Neural cell (in vitro differentiated cells): ENCODE measurements around the gene CYTH3. TPM values are rescaled to one million over a fixed set of nuclear protein-coding genes. Genes with fewer than 3 reads are reported as not detected.

Experiments
- H2AFZ ChIP-seq: fragments of 200-600, 300-800 bp; sonication (generic), shearing (Covaris generic); 2 replicates; pipeline ENCODE4 v1.6.0; 2014; ENCODE audit warnings: low read depth, mild to moderate bottlenecking, antibody characterized with exemption, low read length, moderate library complexity
- H3F3A ChIP-seq: fragments of 200-600 bp; shearing (Covaris generic); 2 replicates; pipeline ENCODE4 v1.6.1; 2016; ENCODE audit warnings: mild to moderate bottlenecking, moderate library complexity, mixed read lengths, antibody characterized with exemption, low read length; ENCODE audit not compliant: insufficient read depth, poor library complexity, severe bottlenecking
- H3K27ac ChIP-seq: fragments of 200-600, 300-800 bp; sonication (generic), shearing (Covaris generic); 2 replicates; pipeline ENCODE4 v1.5.1; 2014; ENCODE audit warnings: mild to moderate bottlenecking, low read length, moderate library complexity
- H3K27me3 ChIP-seq: fragments of 300-800, 200-600 bp; sonication (generic), shearing (Covaris generic); 2 replicates; pipeline ENCODE4 v1.6.0; 2014; ENCODE audit warnings: mild to moderate bottlenecking, low read depth, low read length, moderate library complexity; ENCODE audit not compliant: insufficient read depth
- H3K36me3 ChIP-seq: fragments of 300-800, 200-600 bp; sonication (generic), shearing (Covaris generic); 2 replicates; pipeline ENCODE4 v1.5.1; 2014; ENCODE audit warnings: mild to moderate bottlenecking, antibody characterized with exemption, low read length, moderate library complexity; ENCODE audit not compliant: insufficient read depth
- H3K4me2 ChIP-seq: fragments of 300-800, 200-600 bp; sonication (generic), shearing (Covaris generic); 2 replicates; pipeline ENCODE4 v1.6.0; 2014; ENCODE audit warnings: mild to moderate bottlenecking, low read length
- H3K4me3 ChIP-seq: fragments of 300-800, 200-600 bp; sonication (generic), shearing (Covaris generic); 2 replicates; pipeline ENCODE4 v1.5.1; 2014; ENCODE audit warnings: mild to moderate bottlenecking, low read length, moderate library complexity
- H3K79me2 ChIP-seq: fragments of 200-600 bp; shearing (Covaris generic); replicated peaks from 2 replicates; pipeline ENCODE4 v1.6.0; 2014; ENCODE audit warnings: mild to moderate bottlenecking, low read length, moderate library complexity; ENCODE audit not compliant: insufficient read depth
- H3K9ac ChIP-seq: fragments of 300-800, 200-600 bp; sonication (generic), shearing (Covaris generic); 2 replicates; pipeline ENCODE4 v1.6.1; 2016; ENCODE audit warnings: mild to moderate bottlenecking, low read length, mixed read lengths
- H3K9me2 ChIP-seq: fragments of 200-600 bp; shearing (Covaris generic); 2 replicates; pipeline ENCODE4 v1.6.1; 2016; ENCODE audit warnings: mild to moderate bottlenecking, low read length, mixed read lengths; ENCODE audit not compliant: insufficient read depth
- H3K9me3 ChIP-seq: fragments of 200-600, 300-800 bp; sonication (generic), shearing (Covaris generic); 2 replicates; pipeline ENCODE4 v1.6.1; 2016; ENCODE audit warnings: mild to moderate bottlenecking, mixed run types, low read length, moderate library complexity, mixed read lengths
- H4K20me1 ChIP-seq: fragments of 200-600 bp; shearing (Covaris generic); 2 replicates; pipeline ENCODE4 v1.6.1; 2016; ENCODE audit warnings: mild to moderate bottlenecking, mixed run types; ENCODE audit not compliant: insufficient read depth
- EP300 ChIP-seq: fragments of 450-650 bp; conservative IDR thresholded peaks from 2 replicates; pipeline ENCODE4 v1.6.1; 2014; ENCODE audit warnings: antibody characterized with exemption, mild to moderate bottlenecking, moderate library complexity; ENCODE audit not compliant: poor library complexity, severe bottlenecking
- EZH2 ChIP-seq: fragments of 200-600, 300-800 bp; shearing (Covaris generic), sonication (generic); IDR thresholded peaks from 2 replicates; pipeline ENCODE4 v1.6.1; 2014; ENCODE audit warnings: antibody characterized with exemption, low read length, borderline replicate concordance, mild to moderate bottlenecking; ENCODE audit not compliant: insufficient read depth, poor library complexity, severe bottlenecking
- MXI1 ChIP-seq: fragments of 450-650 bp; conservative IDR thresholded peaks from 2 replicates; pipeline ENCODE4 v1.6.1; 2014; ENCODE audit warnings: antibody characterized with exemption, mild to moderate bottlenecking; ENCODE audit not compliant: poor library complexity, severe bottlenecking
- POLR2AphosphoS5 ChIP-seq: IDR thresholded peaks from 2 replicates; pipeline ENCODE4 v1.6.1; 2012
- RAD21 ChIP-seq: fragments of 450-650 bp; conservative IDR thresholded peaks from 2 replicates; pipeline ENCODE4 v1.6.1; 2014; ENCODE audit warnings: antibody characterized with exemption, mild to moderate bottlenecking, moderate library complexity
- SMC3 ChIP-seq: fragments of 450-650 bp; conservative IDR thresholded peaks from 2 replicates; pipeline ENCODE4 v1.6.1; 2014; ENCODE audit warnings: antibody characterized with exemption, mild to moderate bottlenecking, moderate library complexity; ENCODE audit not compliant: poor library complexity
- TAF1 ChIP-seq: IDR thresholded peaks from 2 replicates; pipeline ENCODE4 v1.6.1; 2012; ENCODE audit warnings: low read depth
- polyA plus RNA-seq: library from polyadenylated mRNA; depleted of rRNA; stranded (reverse); fragments of >200 nt; gene quantifications from 2 replicates; pipeline ENCODE4 v1.2.3, GENCODE V29; 2014
- TF ChIP-seq, protein P1 (sequence below): IDR thresholded peaks from 2 replicates; pipeline ENCODE4 v1.6.1; 2012; ENCODE audit warnings: borderline replicate concordance
- TF ChIP-seq, protein P2 (sequence below): fragments of 450-650 bp; IDR thresholded peaks from 2 replicates; pipeline ENCODE4 v1.5.1; 2014; ENCODE audit warnings: antibody characterized with exemption, mild to moderate bottlenecking, moderate library complexity; ENCODE audit not compliant: poor library complexity, severe bottlenecking

CYTH3 gene
- polyA plus RNA-seq, 1 donor from 2014 or later = 33.9 TPM

DNA sequence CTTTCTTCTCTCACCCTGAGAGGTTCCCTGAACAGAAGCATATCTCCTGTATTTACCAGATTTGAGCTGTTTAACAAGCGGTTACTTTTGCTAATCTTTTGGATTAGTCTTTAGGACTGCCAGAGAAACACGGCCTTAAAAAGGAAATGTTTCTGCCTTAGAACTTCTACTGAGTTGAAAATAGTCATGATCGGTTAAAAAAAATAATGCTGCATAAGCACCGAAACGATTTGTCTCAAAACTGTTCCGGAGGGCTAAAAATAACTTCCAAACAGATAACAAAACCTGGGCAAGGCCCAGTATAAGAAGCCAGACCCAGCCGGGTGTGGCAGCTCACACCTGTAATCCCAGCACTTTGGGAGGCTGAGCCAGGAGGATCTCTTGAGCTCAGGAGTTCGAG, 43.3 kb upstream of the CYTH3 start:
- no peaks in the 10 kb centered on the region for H3K79me2 ChIP-seq
- no peak overlapping the region for H3K4me2 ChIP-seq
- H3K4me3 ChIP-seq = no peak overlapping the region
- no peaks in the 10 kb centered on the region for H3K27me3 ChIP-seq
- no peaks in the 10 kb centered on the region for H4K20me1 ChIP-seq
- no peak overlapping the region for H3K9ac ChIP-seq
- no peaks in the 10 kb centered on the region for H3K36me3 ChIP-seq
- no peaks in the 10 kb centered on the region for H3F3A ChIP-seq
- H3K9me2 ChIP-seq = no peaks in the 10 kb centered on the region
- no peak overlapping the region for H3K27ac ChIP-seq
- H3K9me3 ChIP-seq = no peaks in the 10 kb centered on the region
- H2AFZ ChIP-seq = no peak overlapping the region
- TF ChIP-seq, protein P1, sequence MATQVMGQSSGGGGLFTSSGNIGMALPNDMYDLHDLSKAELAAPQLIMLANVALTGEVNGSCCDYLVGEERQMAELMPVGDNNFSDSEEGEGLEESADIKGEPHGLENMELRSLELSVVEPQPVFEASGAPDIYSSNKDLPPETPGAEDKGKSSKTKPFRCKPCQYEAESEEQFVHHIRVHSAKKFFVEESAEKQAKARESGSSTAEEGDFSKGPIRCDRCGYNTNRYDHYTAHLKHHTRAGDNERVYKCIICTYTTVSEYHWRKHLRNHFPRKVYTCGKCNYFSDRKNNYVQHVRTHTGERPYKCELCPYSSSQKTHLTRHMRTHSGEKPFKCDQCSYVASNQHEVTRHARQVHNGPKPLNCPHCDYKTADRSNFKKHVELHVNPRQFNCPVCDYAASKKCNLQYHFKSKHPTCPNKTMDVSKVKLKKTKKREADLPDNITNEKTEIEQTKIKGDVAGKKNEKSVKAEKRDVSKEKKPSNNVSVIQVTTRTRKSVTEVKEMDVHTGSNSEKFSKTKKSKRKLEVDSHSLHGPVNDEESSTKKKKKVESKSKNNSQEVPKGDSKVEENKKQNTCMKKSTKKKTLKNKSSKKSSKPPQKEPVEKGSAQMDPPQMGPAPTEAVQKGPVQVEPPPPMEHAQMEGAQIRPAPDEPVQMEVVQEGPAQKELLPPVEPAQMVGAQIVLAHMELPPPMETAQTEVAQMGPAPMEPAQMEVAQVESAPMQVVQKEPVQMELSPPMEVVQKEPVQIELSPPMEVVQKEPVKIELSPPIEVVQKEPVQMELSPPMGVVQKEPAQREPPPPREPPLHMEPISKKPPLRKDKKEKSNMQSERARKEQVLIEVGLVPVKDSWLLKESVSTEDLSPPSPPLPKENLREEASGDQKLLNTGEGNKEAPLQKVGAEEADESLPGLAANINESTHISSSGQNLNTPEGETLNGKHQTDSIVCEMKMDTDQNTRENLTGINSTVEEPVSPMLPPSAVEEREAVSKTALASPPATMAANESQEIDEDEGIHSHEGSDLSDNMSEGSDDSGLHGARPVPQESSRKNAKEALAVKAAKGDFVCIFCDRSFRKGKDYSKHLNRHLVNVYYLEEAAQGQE = no peak
- TF ChIP-seq EP300 (no peak), RAD21 (no peak), POLR2AphosphoS5 (no peak), EZH2 (no peak), SMC3 (no peak)

DNA sequence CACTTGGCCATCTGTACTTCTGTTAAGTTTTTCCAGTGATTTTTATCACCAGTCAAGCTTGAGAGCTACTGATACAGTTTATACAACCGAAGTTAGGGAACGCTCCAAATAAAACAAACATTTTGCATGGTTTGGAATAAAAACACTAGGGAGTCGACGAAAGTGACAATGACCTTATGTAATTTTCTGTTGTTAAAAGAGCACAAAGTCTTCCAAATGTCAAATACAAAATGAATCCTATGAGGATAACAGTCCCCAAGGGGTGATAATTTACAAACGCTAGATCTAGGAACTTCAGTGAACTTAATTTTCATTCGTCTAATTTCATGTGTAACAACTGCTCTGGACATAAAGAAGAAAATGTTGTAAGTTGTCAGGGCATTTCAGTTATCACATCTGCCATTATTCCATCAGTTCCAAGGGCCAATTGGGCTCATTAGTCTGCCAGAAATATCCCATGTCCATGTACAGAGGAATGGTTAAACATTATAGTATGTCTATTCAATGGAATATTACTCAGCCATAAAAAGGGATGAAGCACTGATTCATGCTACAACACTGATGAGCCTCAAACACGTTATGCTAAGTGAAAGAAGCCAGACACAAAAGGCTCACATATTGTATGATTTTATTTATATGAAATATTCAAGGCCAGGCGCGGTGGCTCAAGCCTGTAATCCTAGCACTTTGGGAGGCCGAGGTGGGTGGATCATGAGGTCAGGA, 38.0 kb upstream of the CYTH3 start:
- Histone ChIP-seq H3K9me2 (no peaks in the 10 kb centered on the region), H3K9me3 (peaks cover 3% of the 10 kb centered on the region), H3F3A (no peaks in the 10 kb centered on the region), H2AFZ (no peak overlapping the region), H4K20me1 (no peaks in the 10 kb centered on the region), H3K4me3 (no peak overlapping the region), H3K4me2 (no peak overlapping the region), H3K9ac (no peak overlapping the region), H3K79me2 (no peaks in the 10 kb centered on the region), H3K27ac (no peak overlapping the region), H3K27me3 (no peaks in the 10 kb centered on the region), H3K36me3 (no peaks in the 10 kb centered on the region)
- TF ChIP-seq RAD21 (no peak), EZH2 (no peak)

DNA sequence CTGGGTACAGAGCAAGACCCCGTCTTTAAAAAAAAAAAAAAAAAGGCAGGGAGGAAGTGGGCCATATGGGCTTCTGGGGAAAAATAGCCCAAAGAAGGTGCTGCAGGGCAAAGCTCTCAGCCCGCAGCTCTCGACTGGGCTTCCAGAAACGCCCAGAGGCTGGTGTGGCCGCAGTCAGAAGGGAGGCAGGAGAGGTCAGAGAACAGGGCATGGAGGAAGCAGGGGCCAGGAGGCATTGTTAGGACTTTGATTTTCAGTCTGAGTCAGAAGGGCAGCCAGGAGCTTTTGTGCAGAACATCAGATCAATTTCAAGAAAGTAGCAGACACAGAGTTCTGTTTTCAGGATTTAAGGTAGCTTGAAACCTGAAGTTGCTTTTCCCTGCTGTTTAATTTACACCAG, 35.3 kb upstream of the CYTH3 start:
- Histone ChIP-seq H2AFZ (no peak overlapping the region), H3K27ac (no peak overlapping the region), H3F3A (no peaks in the 10 kb centered on the region), H3K9me2 (no peaks in the 10 kb centered on the region), H4K20me1 (no peaks in the 10 kb centered on the region), H3K36me3 (no peaks in the 10 kb centered on the region), H3K79me2 (no peaks in the 10 kb centered on the region), H3K9me3 (peaks cover 3% of the 10 kb centered on the region), H3K9ac (no peak overlapping the region), H3K4me3 (no peak overlapping the region), H3K4me2 (no peak overlapping the region), H3K27me3 (no peaks in the 10 kb centered on the region)
- no peak for TF ChIP-seq TAF1
- TF ChIP-seq EP300 = no peak
- TF ChIP-seq, protein P1 = no peak
- no peak for TF ChIP-seq MXI1
- no peak for TF ChIP-seq RAD21
- no peak for TF ChIP-seq SMC3
- TF ChIP-seq POLR2AphosphoS5 = no peak
- TF ChIP-seq, protein P2, sequence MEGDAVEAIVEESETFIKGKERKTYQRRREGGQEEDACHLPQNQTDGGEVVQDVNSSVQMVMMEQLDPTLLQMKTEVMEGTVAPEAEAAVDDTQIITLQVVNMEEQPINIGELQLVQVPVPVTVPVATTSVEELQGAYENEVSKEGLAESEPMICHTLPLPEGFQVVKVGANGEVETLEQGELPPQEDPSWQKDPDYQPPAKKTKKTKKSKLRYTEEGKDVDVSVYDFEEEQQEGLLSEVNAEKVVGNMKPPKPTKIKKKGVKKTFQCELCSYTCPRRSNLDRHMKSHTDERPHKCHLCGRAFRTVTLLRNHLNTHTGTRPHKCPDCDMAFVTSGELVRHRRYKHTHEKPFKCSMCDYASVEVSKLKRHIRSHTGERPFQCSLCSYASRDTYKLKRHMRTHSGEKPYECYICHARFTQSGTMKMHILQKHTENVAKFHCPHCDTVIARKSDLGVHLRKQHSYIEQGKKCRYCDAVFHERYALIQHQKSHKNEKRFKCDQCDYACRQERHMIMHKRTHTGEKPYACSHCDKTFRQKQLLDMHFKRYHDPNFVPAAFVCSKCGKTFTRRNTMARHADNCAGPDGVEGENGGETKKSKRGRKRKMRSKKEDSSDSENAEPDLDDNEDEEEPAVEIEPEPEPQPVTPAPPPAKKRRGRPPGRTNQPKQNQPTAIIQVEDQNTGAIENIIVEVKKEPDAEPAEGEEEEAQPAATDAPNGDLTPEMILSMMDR = no peak
- no peak for TF ChIP-seq EZH2
